Smooth muscle cell (in vitro differentiated cells): ENCODE measurements around the gene RSPO3. TPM values are rescaled to one million over a fixed set of nuclear protein-coding genes. Genes with fewer than 3 reads are reported as not detected.

Experiments used
- DNase-seq: peaks from one replicate; lab custom pipeline; 2025; ENCODE audit not compliant: unreplicated experiment; lab: John Stamatoyannopoulos, UW
- H2AFZ ChIP-seq: fragments of 200-600 bp; sonication (generic); 2 replicates; pipeline ENCODE4 v1.6.0; 2016; ENCODE audit warnings: antibody characterized with exemption, low read depth, mild to moderate bottlenecking
- H3F3A ChIP-seq: fragments of 200-600 bp; sonication (generic); 2 replicates; pipeline ENCODE4 v1.6.0; 2017; ENCODE audit warnings: antibody characterized with exemption, low read depth
- H3K27ac ChIP-seq: fragments of 200-600 bp; sonication (generic); 2 replicates; pipeline ENCODE4 v1.5.1; 2016; ENCODE audit warnings: low read depth, mild to moderate bottlenecking
- H3K27me3 ChIP-seq: fragments of 200-600 bp; sonication (generic); 2 replicates; pipeline ENCODE4 v1.6.1; 2016; ENCODE audit warnings: low read depth, mild to moderate bottlenecking
- H3K36me3 ChIP-seq: fragments of 200-600 bp; sonication (generic); 2 replicates; pipeline ENCODE4 v1.5.1; 2016; ENCODE audit warnings: low read depth
- H3K4me1 ChIP-seq: fragments of 200-600 bp; sonication (generic); 2 replicates; pipeline ENCODE4 v1.5.1; 2016; ENCODE audit warnings: low read depth
- H3K4me2 ChIP-seq: fragments of 200-600 bp; sonication (generic); 2 replicates; pipeline ENCODE4 v1.6.0; 2016; ENCODE audit warnings: mild to moderate bottlenecking
- H3K4me3 ChIP-seq: fragments of 200-600 bp; sonication (generic); 2 replicates; pipeline ENCODE4 v1.5.1; 2016; ENCODE audit warnings: mild to moderate bottlenecking
- H3K79me2 ChIP-seq: fragments of 200-600 bp; sonication (generic); 2 replicates; pipeline ENCODE4 v1.6.0; 2016; ENCODE audit warnings: low read depth, mild to moderate bottlenecking
- H3K9ac ChIP-seq: fragments of 200-600 bp; sonication (generic); 2 replicates; pipeline ENCODE4 v1.6.0; 2016; ENCODE audit warnings: low read depth
- H3K9me3 ChIP-seq: fragments of 200-600 bp; sonication (generic); replicated peaks from 2 replicates; pipeline ENCODE4 v1.5.1; 2016; ENCODE audit warnings: low read depth
- H4K20me1 ChIP-seq: fragments of 200-600 bp; sonication (generic); 2 replicates; pipeline ENCODE4 v1.6.0; 2016; ENCODE audit warnings: low read depth
- WGBS: methylation state at CpG from one replicate; pipeline ENCODE4 v1.1.7; 2016; ENCODE audit warnings: low lambda C conversion rate; 5-methylcytosine and 5-hydroxymethylcytosine counted together
- polyA plus RNA-seq: library from polyadenylated mRNA; unstranded; fragments of >200 nt; fragmentation: Nextera tagmentation; extraction: Ambion mirVana; gene quantifications from 2 replicates; pipeline ENCODE4 v1.2.1, GENCODE V29; 2016
- total RNA-seq: library from RNA; depleted of rRNA; stranded (reverse); fragments of >200 nt; gene quantifications from 2 replicates; pipeline ENCODE4 v1.2.3, GENCODE V29; 2014
- TF ChIP-seq, protein P1 (sequence below): fragments of 200-600 bp; sonication (generic); IDR thresholded peaks from 2 replicates; pipeline ENCODE4 v1.5.1; 2017; ENCODE audit warnings: borderline replicate concordance, mild to moderate bottlenecking, antibody characterized with exemption; ENCODE audit not compliant: insufficient read depth, poor library complexity, severe bottlenecking

RSPO3 gene
- total and polyA plus RNA-seq, 2 experiments from 2014 or later, result 28.8 to 70.1 TPM

GRCh38 chr6:127154509-127154908, 36.0 kb downstream of the RSPO3 start:
- H3K4me1 ChIP-seq, result no peaks in the 10 kb centered on the region
- 96% methylated on average over 3 of the region's 3 CpGs for WGBS
- peaks cover 3% of the 10 kb centered on the region for H3K79me2 ChIP-seq
- H4K20me1 ChIP-seq, result no peaks in the 10 kb centered on the region
- H3K4me3 ChIP-seq, result no peak overlapping the region
- peaks cover 16% of the 10 kb centered on the region for H3K36me3 ChIP-seq
- no peak overlapping the region for H3K27ac ChIP-seq
- H3K9me3 ChIP-seq, result no peaks in the 10 kb centered on the region
- H3F3A ChIP-seq, result no peaks in the 10 kb centered on the region
- no peak overlapping the region for H3K9ac ChIP-seq
- no peak overlapping the region for H3K4me2 ChIP-seq
- H3K27me3 ChIP-seq, result no peaks in the 10 kb centered on the region
- H2AFZ ChIP-seq, result no peak overlapping the region
- TF ChIP-seq, protein P1, sequence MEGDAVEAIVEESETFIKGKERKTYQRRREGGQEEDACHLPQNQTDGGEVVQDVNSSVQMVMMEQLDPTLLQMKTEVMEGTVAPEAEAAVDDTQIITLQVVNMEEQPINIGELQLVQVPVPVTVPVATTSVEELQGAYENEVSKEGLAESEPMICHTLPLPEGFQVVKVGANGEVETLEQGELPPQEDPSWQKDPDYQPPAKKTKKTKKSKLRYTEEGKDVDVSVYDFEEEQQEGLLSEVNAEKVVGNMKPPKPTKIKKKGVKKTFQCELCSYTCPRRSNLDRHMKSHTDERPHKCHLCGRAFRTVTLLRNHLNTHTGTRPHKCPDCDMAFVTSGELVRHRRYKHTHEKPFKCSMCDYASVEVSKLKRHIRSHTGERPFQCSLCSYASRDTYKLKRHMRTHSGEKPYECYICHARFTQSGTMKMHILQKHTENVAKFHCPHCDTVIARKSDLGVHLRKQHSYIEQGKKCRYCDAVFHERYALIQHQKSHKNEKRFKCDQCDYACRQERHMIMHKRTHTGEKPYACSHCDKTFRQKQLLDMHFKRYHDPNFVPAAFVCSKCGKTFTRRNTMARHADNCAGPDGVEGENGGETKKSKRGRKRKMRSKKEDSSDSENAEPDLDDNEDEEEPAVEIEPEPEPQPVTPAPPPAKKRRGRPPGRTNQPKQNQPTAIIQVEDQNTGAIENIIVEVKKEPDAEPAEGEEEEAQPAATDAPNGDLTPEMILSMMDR, result no peak
- DNase-seq, result no peak

- Histone ChIP-seq H3K4me2 (no peak overlapping the region), H3K4me3 (no peak overlapping the region), H3K4me1 (no peaks in the 10 kb centered on the region), H3K9me3 (no peaks in the 10 kb centered on the region), H3K9ac (no peak overlapping the region), H4K20me1 (no peaks in the 10 kb centered on the region), H3K27me3 (no peaks in the 10 kb centered on the region), H3K79me2 (no peaks in the 10 kb centered on the region), H3F3A (no peaks in the 10 kb centered on the region), H3K36me3 (peaks cover 11% of the 10 kb centered on the region), H3K27ac (no peak overlapping the region), H2AFZ (no peak overlapping the region)
- WGBS, result 96% methylated on average over 1 of the region's 1 CpG
- no peak for DNase-seq
- TF ChIP-seq, protein P1, result no peak
These were observed 42.0 kb downstream of the RSPO3 start for GRCh38 chr6:127160484-127160883.

DNA sequence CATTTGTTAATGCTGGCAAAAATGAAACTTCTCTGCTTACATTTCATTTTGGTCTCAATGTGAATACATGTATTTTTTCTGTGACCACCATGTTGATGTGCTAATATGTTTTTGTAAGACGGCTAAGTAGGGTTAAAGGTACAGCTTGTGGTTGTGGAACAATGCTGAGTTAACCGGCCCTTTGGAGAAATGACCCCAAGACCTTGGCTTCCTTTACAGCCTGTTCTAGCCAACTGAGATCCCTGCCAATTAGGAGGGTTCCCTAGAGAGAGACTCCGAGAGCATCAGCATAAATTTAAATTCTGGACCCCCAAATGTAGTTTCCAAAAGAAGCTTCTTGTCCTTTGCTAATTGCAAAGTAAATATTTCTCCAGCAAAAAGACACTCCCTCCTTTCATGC, 44.4 kb downstream of the RSPO3 start:
- no peaks in the 10 kb centered on the region for H3K27me3 ChIP-seq
- no peaks in the 10 kb centered on the region for H3K4me1 ChIP-seq
- no peak for DNase-seq
- WGBS, result 79% methylated on average over 3 of the region's 3 CpGs
- peaks cover 16% of the 10 kb centered on the region for H3K36me3 ChIP-seq
- no peak overlapping the region for H2AFZ ChIP-seq
- no peak overlapping the region for H3K4me3 ChIP-seq
- H3F3A ChIP-seq, result no peaks in the 10 kb centered on the region
- no peaks in the 10 kb centered on the region for H3K9me3 ChIP-seq
- no peak overlapping the region for H3K4me2 ChIP-seq
- no peak overlapping the region for H3K9ac ChIP-seq
- H3K27ac ChIP-seq, result no peak overlapping the region
- TF ChIP-seq, protein P1, result no peak
- no peaks in the 10 kb centered on the region for H4K20me1 ChIP-seq
- H3K79me2 ChIP-seq, result no peaks in the 10 kb centered on the region

- H2AFZ ChIP-seq, result no peak overlapping the region
- no peaks in the 10 kb centered on the region for H3K9me3 ChIP-seq
- no peak overlapping the region for H3K27ac ChIP-seq
- H3F3A ChIP-seq, result no peaks in the 10 kb centered on the region
- H3K4me3 ChIP-seq, result no peak overlapping the region
- H3K27me3 ChIP-seq, result no peaks in the 10 kb centered on the region
- H3K4me2 ChIP-seq, result no peak overlapping the region
- TF ChIP-seq, protein P1, result no peak
- DNase-seq, result no peak
- H3K36me3 ChIP-seq, result peaks cover 16% of the 10 kb centered on the region
- no peaks in the 10 kb centered on the region for H3K4me1 ChIP-seq
- WGBS, result 86% methylated on average over 3 of the region's 3 CpGs
- no peak overlapping the region for H3K9ac ChIP-seq
- H3K79me2 ChIP-seq, result no peaks in the 10 kb centered on the region
- H4K20me1 ChIP-seq, result no peaks in the 10 kb centered on the region
These were observed 45.6 kb downstream of the RSPO3 start for GRCh38 chr6:127164036-127164435.
